Memory B cell (primary cell): ENCODE data around the gene GPR132.
A peak's percentile ranks its signal among the peaks of the same experiment; 100 is the strongest.
"Not testable (repeated sequence)": the region's sequence is repeated elsewhere in the genome, so short reads cannot be mapped to it uniquely, and the experiment has no call there.

Experiments
- ATAC-seq: fragments of 150-1000 bp; cut with Tn5 transposase; 2 replicates; pipeline ENCODE4 v1.10.0; 2021; ENCODE audit warnings: low read depth, mild to moderate bottlenecking, moderate library complexity
- DNase-seq, 2 donors: peaks; one replicate each; pipeline ENCODE4 v3.0.0; 2022; ENCODE audit warnings: low spot score in 2 of 2
- H3K27ac Mint-ChIP-seq: one replicate; pipeline ENCODE4 v1.8.0; 2022; ENCODE audit warnings: mild to moderate bottlenecking, moderate library complexity, mixed read lengths
- H3K27me3 Mint-ChIP-seq: one replicate; pipeline ENCODE4 v1.8.0; 2022; ENCODE audit warnings: mixed read lengths
- H3K36me3 Mint-ChIP-seq: one replicate; pipeline ENCODE4 v1.8.0; 2022; ENCODE audit warnings: mild to moderate bottlenecking, mixed read lengths
- H3K4me1 Mint-ChIP-seq: one replicate; pipeline ENCODE4 v1.8.0; 2022; ENCODE audit warnings: mixed read lengths
- H3K4me3 Mint-ChIP-seq: one replicate; pipeline ENCODE4 v1.8.0; 2022; ENCODE audit warnings: mild to moderate bottlenecking, moderate library complexity, mixed read lengths
- H3K9me3 Mint-ChIP-seq: one replicate; pipeline ENCODE4 v1.8.0; 2022; ENCODE audit warnings: mixed read lengths

Gene GPR132

GRCh38 chr14:105042813-105043212, 22.4 kb downstream of the GPR132 start:
- H3K4me1 Mint-ChIP-seq: peaks cover 7% of the 10 kb centered on the region
- no peaks in the 10 kb centered on the region for H3K9me3 Mint-ChIP-seq
- H3K27ac Mint-ChIP-seq: no peak overlapping the region
- H3K27me3 Mint-ChIP-seq: peaks cover 3% of the 10 kb centered on the region
- ATAC-seq: no peak
- no peaks in the 10 kb centered on the region for H3K36me3 Mint-ChIP-seq
- no peak for DNase-seq
- H3K4me3 Mint-ChIP-seq: no peak overlapping the region

GRCh38 chr14:105041841-105042765, 23.1 kb downstream of the GPR132 start:
- ATAC-seq: no peak
- Mint-ChIP-seq H3K4me1 (peaks cover 7% of the 10 kb centered on the region), H3K9me3 (no peaks in the 10 kb centered on the region), H3K27me3 (peaks cover 3% of the 10 kb centered on the region), H3K4me3 (no peak overlapping the region), H3K36me3 (no peaks in the 10 kb centered on the region), H3K27ac (no peak overlapping the region)
- DNase-seq: no peak

GRCh38 chr14:105039458-105040205, 25.6 kb downstream of the GPR132 start:
- H3K4me1 Mint-ChIP-seq: peaks cover under 1% of the 10 kb centered on the region
- no peak overlapping the region for H3K4me3 Mint-ChIP-seq
- H3K27me3 Mint-ChIP-seq: peaks cover 3% of the 10 kb centered on the region
- no peak overlapping the region for H3K27ac Mint-ChIP-seq
- H3K9me3 Mint-ChIP-seq: no peaks in the 10 kb centered on the region
- no peak for DNase-seq
- H3K36me3 Mint-ChIP-seq: no peaks in the 10 kb centered on the region
- no peak for ATAC-seq

- not testable (repeated sequence) for H3K27ac Mint-ChIP-seq, H3K27me3 Mint-ChIP-seq, H3K4me3 Mint-ChIP-seq, H3K36me3 Mint-ChIP-seq, H3K4me1 Mint-ChIP-seq, DNase-seq, H3K9me3 Mint-ChIP-seq, ATAC-seq
These were observed 29.6 kb downstream of the GPR132 start for GRCh38 chr14:105035616-105036015.

GRCh38 chr14:105034315-105035039, 30.8 kb downstream of the GPR132 start:
- Mint-ChIP-seq H3K4me1 (peaks cover 3% of the 10 kb centered on the region), H3K36me3 (peaks cover 2% of the 10 kb centered on the region), H3K9me3 (no peaks in the 10 kb centered on the region), H3K4me3 (no peak overlapping the region), H3K27me3 (no peaks in the 10 kb centered on the region), H3K27ac (no peak overlapping the region)
- no peak for DNase-seq
- no peak for ATAC-seq

- DNase-seq: not testable (repeated sequence)
- peak overlapping the region; percentile 16 for H3K27ac Mint-ChIP-seq
These were observed 31.8 kb downstream of the GPR132 start for GRCh38 chr14:105033412-105033900.

GRCh38 chr14:105032451-105032901, 32.8 kb downstream of the GPR132 start:
- peak overlapping the region; percentile 3 for H3K4me3 Mint-ChIP-seq
- H3K4me1 Mint-ChIP-seq, DNase-seq, ATAC-seq, H3K27ac Mint-ChIP-seq, H3K27me3 Mint-ChIP-seq, H3K36me3 Mint-ChIP-seq, H3K9me3 Mint-ChIP-seq: not testable (repeated sequence)

More at GRCh38 chr14:105033412-105033900, 31.8 kb downstream of the GPR132 start:
- H3K27me3 Mint-ChIP-seq, H3K9me3 Mint-ChIP-seq, ATAC-seq, H3K36me3 Mint-ChIP-seq, H3K4me1 Mint-ChIP-seq: not testable (repeated sequence)
- H3K4me3 Mint-ChIP-seq: peak overlapping the region; percentile 86

- Mint-ChIP-seq H3K27me3 (peaks cover 2% of the 10 kb centered on the region), H3K4me3 (no peak overlapping the region), H3K27ac (no peak overlapping the region), H3K4me1 (peaks cover 9% of the 10 kb centered on the region), H3K9me3 (no peaks in the 10 kb centered on the region), H3K36me3 (peaks cover 4% of the 10 kb centered on the region)
- DNase-seq (no peak), ATAC-seq (no peak)
These were observed 34.3 kb downstream of the GPR132 start for GRCh38 chr14:105030836-105031396.

- H3K36me3 Mint-ChIP-seq: peaks cover 4% of the 10 kb centered on the region
- no peak overlapping the region for H3K27ac Mint-ChIP-seq
- H3K9me3 Mint-ChIP-seq: no peaks in the 10 kb centered on the region
- no peak overlapping the region for H3K4me3 Mint-ChIP-seq
- peaks cover 2% of the 10 kb centered on the region for H3K27me3 Mint-ChIP-seq
- ATAC-seq: no peak
- DNase-seq: no peak
- peaks cover 13% of the 10 kb centered on the region for H3K4me1 Mint-ChIP-seq
These were observed 35.0 kb downstream of the GPR132 start for GRCh38 chr14:105030194-105030593.

- DNase-seq: no peak
- ATAC-seq: no peak
- Mint-ChIP-seq H3K9me3 (no peaks in the 10 kb centered on the region), H3K4me3 (no peak overlapping the region), H3K27me3 (peaks cover 2% of the 10 kb centered on the region), H3K27ac (no peak overlapping the region), H3K36me3 (peaks cover 4% of the 10 kb centered on the region), H3K4me1 (peaks cover 16% of the 10 kb centered on the region)
These were observed 35.8 kb downstream of the GPR132 start for GRCh38 chr14:105029402-105029801.

GRCh38 chr14:105028251-105028927, 36.8 kb downstream of the GPR132 start:
- DNase-seq (no peak), ATAC-seq (no peak)
- Mint-ChIP-seq H3K9me3 (no peaks in the 10 kb centered on the region), H3K36me3 (peaks cover 2% of the 10 kb centered on the region), H3K27me3 (peaks cover 2% of the 10 kb centered on the region), H3K4me3 (no peak overlapping the region), H3K4me1 (peaks cover 13% of the 10 kb centered on the region), H3K27ac (no peak overlapping the region)

- H3K27ac Mint-ChIP-seq, DNase-seq, H3K9me3 Mint-ChIP-seq, H3K27me3 Mint-ChIP-seq, H3K36me3 Mint-ChIP-seq, H3K4me3 Mint-ChIP-seq, ATAC-seq: not testable (repeated sequence)
- H3K4me1 Mint-ChIP-seq: peaks cover 13% of the 10 kb centered on the region
These were observed 37.5 kb downstream of the GPR132 start for GRCh38 chr14:105027718-105028117.
